ENCODE data around the gene C4orf50. TPM values are rescaled to one million over a fixed set of nuclear protein-coding genes. Genes with fewer than 3 reads are reported as not detected.

The C4orf50 gene
- total and polyA plus RNA-seq, 12 donors: 0.08 to 1.4 (median 0.56) TPM; not detected in 4

- no peak overlapping the region for H3K27ac ChIP-seq
- H3K4me3 ChIP-seq: no peak overlapping the region
- H3K4me1 ChIP-seq (replicated peaks in 1 of 2): no peaks in the 10 kb centered on the region
- no peaks in the 10 kb centered on the region for H3K36me3 ChIP-seq (replicated peaks in 1 of 2)
- intact Hi-C loops (cut with DNase I): loop anchor here in 1 of 2 donors (10.0 kb wide), 1 partner anchor 333 kb away; no protein-coding TSS in a partner anchor
- DNase-seq: no peak
- TF ChIP-seq CTCF (IDR thresholded peaks at IDR 0.05) (no peak), POLR2A (IDR thresholded peaks at IDR 0.05) (no peak)
- no peaks in the 10 kb centered on the region for H3K27me3 ChIP-seq
- H3K9me3 ChIP-seq (replicated peaks in 1 of 3): no peaks in the 10 kb centered on the region
- 44 to 84% (median 50%) methylated on average over 1 of the region's 1 CpG; no CpG with 5 or more reads in 1 of the 4 donors for WGBS, 4 donors
Observed at GRCh38 chr4:5991405-5991804, 26.8 kb downstream of the C4orf50 start.

- intact Hi-C loops (cut with DNase I): loop anchor here in 1 of 2 donors (10.0 kb wide), 1 partner anchor 334 kb away; no protein-coding TSS in a partner anchor
- no peak overlapping the region for H3K4me3 ChIP-seq
- TF ChIP-seq CTCF (IDR thresholded peaks at IDR 0.05) (no peak), POLR2A (IDR thresholded peaks at IDR 0.05) (no peak)
- no peaks in the 10 kb centered on the region for H3K27me3 ChIP-seq
- no peak overlapping the region for H3K27ac ChIP-seq
- no peaks in the 10 kb centered on the region for H3K36me3 ChIP-seq (replicated peaks in 1 of 2)
- WGBS, 4 donors: 84 to 91% (median 89%) methylated on average over 13 to 16 of the region's 16 CpGs
- H3K4me1 ChIP-seq (replicated peaks in 1 of 2): no peaks in the 10 kb centered on the region
- no peak for DNase-seq
- H3K9me3 ChIP-seq (replicated peaks in 1 of 3): no peaks in the 10 kb centered on the region
Observed at GRCh38 chr4:5990446-5991160, 27.6 kb downstream of the C4orf50 start.

- no peak for DNase-seq
- intact Hi-C loops (cut with DNase I): loop anchor here in 1 of 2 donors (10.0 kb wide), 1 partner anchor 335 kb away; no protein-coding TSS in a partner anchor
Observed at GRCh38 chr4:5989236-5990225, 28.7 kb downstream of the C4orf50 start.

More at GRCh38 chr4:5989236-5990225, 28.7 kb downstream of the C4orf50 start:
- TF ChIP-seq POLR2A (IDR thresholded peaks at IDR 0.05) (no peak), CTCF (IDR thresholded peaks at IDR 0.05) (no peak)
- Histone ChIP-seq H3K27me3 (no peaks in the 10 kb centered on the region), H3K9me3 (replicated peaks in 1 of 3) (peaks cover 0 to 3% (median 0%) of the 10 kb centered on the region in 3 donors), H3K4me1 (replicated peaks in 1 of 2) (no peaks in the 10 kb centered on the region), H3K4me3 (no peak overlapping the region), H3K27ac (no peak overlapping the region), H3K36me3 (replicated peaks in 1 of 2) (no peaks in the 10 kb centered on the region)
- WGBS, 4 donors: 70 to 85% (median 74%) methylated on average over 17 to 18 of the region's 18 CpGs
